Embryonic facial prominence (tissue), 1 donor: ENCODE data around the gene CRK.
"Not testable (repeated sequence)": the region's sequence is repeated elsewhere in the genome, so short reads cannot be mapped to it uniquely, and the experiment has no call there.

ENCODE experiments used
- DNase-seq: peaks from one replicate; pipeline ENCODE4 v3.0.0-alpha.2; 2016; ENCODE audit errors: extremely low spot score

The CRK gene

DNA sequence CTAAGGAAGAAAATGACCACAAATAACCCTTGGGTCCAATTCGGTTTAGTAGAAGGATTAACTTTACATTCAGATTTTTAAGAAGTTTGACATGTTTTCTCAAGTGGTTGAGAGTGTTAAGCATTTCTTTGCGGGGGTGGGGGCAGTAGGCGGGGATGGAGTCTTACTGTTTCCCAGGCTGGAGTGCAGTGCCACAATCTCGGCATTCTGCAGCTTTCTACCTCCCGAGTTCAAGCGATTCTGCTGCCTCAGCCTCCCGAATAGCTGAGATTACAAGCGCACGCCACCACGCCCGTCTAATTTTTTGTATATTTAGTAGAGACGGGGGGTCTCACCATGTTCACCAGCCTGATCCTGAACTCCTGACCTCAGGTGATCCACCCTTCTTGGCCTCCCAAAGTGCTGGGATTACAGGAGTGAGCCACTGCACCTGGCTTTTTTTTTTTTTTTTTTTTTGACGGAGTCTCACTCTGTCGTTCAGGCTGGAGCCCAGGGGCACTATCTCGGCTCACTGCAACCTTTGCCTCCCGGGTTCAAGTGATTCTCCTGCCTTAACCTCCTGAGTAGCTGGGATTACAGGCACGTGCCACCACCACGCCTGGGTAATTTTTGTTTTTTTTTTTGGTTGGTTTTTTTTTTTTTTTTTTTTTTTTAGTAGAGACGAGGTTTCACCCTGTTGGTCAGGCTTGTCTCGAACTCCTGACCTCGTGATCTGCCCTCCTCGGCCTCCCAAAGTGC lies 68.4 kb downstream of the CRK start:
- DNase-seq = not testable (repeated sequence)

DNA sequence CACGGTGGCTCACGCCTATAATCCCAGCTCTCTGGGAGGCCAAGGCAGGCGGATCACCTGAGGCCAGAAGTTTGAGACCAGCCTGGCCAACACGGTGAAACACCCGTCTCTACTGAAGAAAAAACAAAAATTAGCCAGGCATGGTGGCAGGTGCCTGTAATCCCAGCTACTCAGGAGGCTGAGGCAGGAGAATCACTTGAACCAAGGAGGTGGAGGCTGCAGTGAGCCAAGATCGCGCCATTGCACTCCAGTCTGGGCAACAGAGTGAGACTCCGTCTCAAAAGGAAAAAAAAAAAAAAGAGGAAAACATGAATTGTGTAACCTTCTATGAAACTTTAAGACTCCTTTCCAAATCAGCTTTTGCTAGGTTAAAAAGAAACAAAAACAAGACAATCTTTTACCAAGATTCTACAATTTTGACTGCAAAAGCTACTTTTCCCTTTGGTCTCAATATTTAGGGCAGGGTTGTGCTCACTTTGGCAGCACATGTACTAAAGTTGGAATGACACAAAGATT lies 69.3 kb downstream of the CRK start:
- DNase-seq = not testable (repeated sequence)

- no peak for DNase-seq
Observed at GRCh38 chr17:1386265-1386664, 69.8 kb downstream of the CRK start.

GRCh38 chr17:1385861-1386260 lies 70.2 kb downstream of the CRK start:
- no peak for DNase-seq

DNA sequence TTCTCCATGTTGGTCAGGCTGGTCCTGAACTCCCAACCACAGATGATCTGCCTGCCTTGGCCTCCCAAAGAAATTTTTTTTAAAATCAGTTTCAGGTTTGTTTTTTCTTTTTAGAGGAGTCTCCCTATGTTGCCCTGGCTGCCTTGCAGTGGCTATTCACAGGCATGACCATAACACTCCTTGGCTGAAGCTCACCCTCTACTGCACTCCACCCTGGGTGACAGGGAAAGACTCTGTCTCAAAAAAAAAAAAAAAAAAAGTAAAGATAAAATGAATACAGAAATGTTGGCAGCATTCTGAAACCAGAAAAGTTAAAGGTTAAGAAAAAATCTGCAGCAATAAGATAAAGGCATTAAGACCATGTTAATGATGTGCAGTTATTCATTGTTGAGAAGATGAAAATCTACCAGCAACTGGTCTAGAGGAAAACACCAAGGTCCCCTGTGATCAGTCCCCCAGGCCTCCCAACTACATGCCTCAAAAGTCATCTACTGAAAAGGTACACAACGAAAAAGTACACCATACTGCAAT lies 71.1 kb downstream of the CRK start:
- DNase-seq = no peak

DNA sequence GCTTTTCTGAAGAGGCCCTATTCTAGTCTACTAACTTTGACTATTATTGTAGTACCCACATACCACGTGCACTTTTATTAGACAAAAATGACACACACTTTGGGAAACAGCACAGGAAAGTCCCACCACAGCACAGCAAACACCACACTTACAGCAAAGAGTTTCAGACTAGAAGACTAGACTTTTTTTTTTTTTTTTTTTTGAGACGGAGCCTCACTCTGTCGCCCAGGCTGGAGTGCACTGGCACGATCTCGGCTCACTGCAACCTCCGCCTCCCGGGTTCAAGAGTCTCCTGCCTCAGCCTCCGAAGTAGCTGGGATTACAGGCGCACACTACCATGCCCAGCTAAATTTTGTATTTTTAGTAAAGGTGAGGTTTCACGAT lies 76.1 kb downstream of the CRK start:
- no peak for DNase-seq

DNA sequence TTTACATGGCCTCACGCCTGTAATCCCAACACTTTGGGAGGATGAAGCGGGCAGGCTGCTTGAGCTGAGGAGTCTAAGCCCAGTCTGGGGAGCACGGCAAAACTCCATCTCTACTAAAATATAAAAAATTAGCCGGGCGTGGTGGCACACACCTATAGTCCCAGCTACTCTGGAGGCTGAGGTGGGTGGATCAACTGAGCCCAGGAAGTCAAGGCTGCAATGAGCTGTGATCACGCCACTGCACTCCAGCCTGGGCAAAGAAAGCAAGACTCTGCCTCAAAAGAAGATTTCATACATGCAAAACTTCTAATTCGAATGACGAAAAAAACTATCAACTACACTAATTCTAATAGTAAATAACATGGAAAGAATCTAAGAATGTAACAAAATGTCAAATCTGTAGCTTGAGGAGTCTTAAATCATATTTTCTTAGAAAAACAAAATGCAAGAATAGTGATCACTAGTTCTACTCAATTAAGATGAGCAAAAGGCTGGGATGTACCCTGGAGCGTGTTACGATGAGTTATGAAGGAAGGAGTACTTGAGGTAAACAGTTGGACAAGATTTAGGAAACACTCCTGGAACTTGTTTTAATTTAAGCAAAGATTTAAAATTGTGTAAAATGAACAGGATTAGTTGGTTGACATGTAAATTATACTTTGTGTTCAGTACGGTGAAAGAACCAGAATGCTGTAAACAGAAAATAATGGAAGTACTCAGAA lies 76.7 kb downstream of the CRK start:
- no peak for DNase-seq

GRCh38 chr17:1378476-1378860 lies 77.6 kb downstream of the CRK start:
- DNase-seq = not testable (repeated sequence)

DNA sequence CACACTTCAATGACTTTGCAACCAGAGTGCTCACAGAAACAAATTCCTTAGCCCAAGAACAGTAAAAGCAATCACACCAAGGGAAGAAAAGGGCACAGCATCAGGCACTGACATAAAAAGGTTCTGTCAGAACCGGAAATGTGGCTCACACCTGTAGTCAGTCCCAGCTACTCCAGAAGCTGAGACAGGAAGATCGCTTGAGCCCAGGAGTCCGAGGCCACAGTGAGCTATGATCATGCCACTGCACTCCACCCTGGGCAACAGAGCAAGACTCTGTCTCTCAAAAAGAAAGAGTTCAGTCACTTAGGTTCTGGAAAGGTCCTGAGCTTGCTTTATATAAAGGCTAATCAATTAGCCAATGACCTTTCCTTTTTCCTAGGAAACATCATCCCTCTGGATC lies 78.7 kb downstream of the CRK start:
- DNase-seq = no peak

DNA sequence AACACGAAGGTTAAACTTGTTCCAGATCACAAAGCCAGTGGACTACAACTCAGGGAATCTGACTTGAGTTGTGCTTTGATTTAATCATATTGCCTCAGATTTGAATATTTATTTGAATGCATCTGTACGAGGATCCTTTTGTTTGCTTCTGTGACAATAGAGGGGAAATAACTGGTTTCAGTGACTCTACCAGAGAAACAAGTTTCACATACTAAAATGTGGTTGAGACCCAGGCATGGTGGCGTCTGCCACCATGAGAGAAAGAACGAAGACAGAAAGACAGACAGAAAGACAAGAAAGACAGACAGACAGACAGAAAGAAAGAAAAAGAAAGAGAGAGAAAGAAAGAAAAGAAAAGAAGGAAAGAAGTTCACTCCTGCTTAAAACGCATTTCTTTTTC lies 80.0 kb downstream of the CRK start:
- no peak for DNase-seq

DNA sequence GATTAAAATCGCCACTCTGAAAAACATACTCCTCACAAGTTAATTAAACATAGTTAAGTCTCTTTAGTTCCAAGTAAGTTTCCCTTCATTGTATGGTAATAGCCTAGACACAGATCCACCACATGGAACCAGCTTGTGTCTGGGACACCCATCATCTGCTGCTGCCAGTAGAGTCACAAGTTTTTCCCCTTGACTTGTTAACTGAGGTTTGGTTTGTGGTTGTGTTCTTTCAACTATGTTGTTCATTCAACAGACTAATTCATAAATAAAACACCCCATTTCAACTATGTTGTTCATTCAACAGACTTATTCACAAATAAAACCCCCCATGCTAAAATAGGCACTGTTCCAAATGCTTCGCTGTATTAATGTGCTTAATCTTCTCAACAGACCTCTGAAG lies 80.4 kb downstream of the CRK start:
- no peak for DNase-seq

DNA sequence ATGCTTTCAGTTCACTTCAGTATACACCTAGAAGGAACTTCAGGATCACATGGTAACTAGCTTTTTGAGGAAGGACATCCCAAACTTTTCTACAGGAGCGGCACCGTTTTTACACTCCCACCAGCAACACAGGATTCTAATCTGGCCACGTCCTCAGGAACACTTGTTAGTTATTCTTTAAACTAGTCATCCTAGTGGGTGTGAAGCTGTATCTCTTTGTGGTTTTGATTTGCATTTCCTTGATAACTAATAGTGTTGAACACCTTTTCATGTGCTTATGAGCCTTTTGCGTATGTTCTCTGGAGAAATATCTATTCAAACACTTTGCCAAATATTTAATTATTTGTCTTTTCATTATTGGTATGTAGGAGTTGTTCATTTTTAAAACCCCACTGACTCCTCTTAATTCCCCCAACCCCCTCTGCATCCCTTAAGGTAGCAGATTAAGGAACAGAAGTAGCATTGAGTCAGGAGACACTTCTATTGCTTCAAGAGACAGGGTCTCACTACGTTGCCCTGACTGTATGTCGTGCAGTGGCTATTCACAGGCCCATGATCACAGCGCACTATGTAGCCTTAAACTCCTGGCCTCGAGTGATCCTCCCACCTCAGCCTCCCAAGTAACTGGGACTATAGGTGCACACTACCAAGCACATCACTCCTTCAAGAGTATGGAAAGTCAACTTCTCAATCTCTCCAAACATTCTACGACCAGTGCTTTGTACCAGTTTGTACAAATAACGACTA lies 81.4 kb downstream of the CRK start:
- DNase-seq = no peak

GRCh38 chr17:1373707-1374237 lies 82.3 kb downstream of the CRK start:
- no peak for DNase-seq

GRCh38 chr17:1372618-1373017 lies 83.4 kb downstream of the CRK start:
- no peak for DNase-seq

DNA sequence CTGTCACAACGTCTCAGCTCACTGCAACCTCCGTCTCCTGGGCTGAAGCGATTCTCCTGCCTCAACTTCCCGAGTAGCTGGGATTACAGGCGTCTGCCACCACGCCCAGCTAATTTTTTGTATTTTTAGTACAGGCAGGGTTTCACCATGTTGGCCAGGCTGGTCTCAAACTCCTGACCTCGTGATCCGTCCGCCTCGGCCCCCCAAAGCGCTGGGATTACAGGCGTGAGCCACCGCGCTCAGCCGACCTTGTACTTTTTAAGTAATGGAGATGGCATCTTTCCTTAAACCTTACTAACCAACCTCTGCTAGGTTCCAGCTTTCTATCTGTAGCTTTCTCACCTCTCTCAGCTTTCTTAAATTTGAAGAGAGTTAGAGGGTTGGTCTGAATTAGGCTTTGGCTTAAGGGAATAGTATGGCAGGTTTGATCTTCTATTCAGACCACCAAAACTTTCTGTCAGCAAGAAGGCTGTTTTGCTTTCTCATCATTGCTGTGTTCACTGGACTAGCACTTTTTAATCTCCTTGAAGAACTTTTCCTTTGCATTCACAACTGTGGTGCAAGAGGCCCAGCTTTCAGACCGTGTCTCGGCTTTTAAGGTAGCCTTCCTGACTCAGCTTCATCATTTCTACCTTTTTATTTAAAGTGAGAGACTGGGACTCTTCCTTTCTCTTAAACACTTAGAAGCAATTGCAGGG lies 84.0 kb downstream of the CRK start:
- DNase-seq = no peak
